Sigmoid colon (tissue), 4 donors: ENCODE results near the gene RETREG1.

Experiments
- CTCF ChIP-seq, 4 experiments: fragments of 450-650 bp in 3 of 4; fragments of 200-600 bp in 1 of 4; IDR thresholded peaks; one replicate each; pipeline ENCODE4 v1.5.1; 2016 to 2019; ENCODE audit warnings: antibody characterized with exemption in 4 of 4, mild to moderate bottlenecking in 3 of 4, moderate library complexity in 2 of 4
- EP300 ChIP-seq, 4 donors: sonication (generic); formaldehyde crosslinking; IDR thresholded peaks; one replicate each; pipeline ENCODE4 v1.6.1; 2017; ENCODE audit warnings: antibody characterized with exemption in 4 of 4
- POLR2A ChIP-seq, 2 donors: fragments of 450-650 bp; IDR thresholded peaks; one replicate each; pipeline ENCODE4 v1.6.1; 2016; ENCODE audit warnings: antibody characterized with exemption in 2 of 2, mild to moderate bottlenecking in 2 of 2, moderate library complexity in 2 of 2

GRCh38 chr5:16595881-16596580 is 20.8 kb downstream of the RETREG1 start:
- no peak for TF ChIP-seq CTCF (IDR thresholded peaks at IDR 0.05)
- no peak for TF ChIP-seq POLR2A (IDR thresholded peaks at IDR 0.05)
- TF ChIP-seq EP300 (IDR thresholded peaks at IDR 0.05) = no peak
